ENCODE results near the gene GBA3.

GRCh38 chr4:22730021-22730420 is 37.3 kb downstream of the GBA3 start:
- no peak for TF ChIP-seq CTCF (conservative IDR thresholded peaks at IDR 0.05; ENCODE audit: low read depth in 2 of 2)
- TF ChIP-seq EZH2 (IDR thresholded peaks at IDR 0.05; ENCODE audit: low read depth, unreplicated experiment), result no peak
- TF ChIP-seq ETS1 (IDR thresholded peaks at IDR 0.05), result no peak
- no peak for TF ChIP-seq POLR2AphosphoS5 (IDR thresholded peaks at IDR 0.05; ENCODE audit: low read depth)
- TF ChIP-seq REST (IDR thresholded peaks at IDR 0.05; ENCODE audit: unreplicated experiment), result no peak
- no peak for TF ChIP-seq JUNB (IDR thresholded peaks at IDR 0.05; ENCODE audit: unreplicated experiment)
- no peak for TF ChIP-seq NANOG (IDR thresholded peaks at IDR 0.05; ENCODE audit: borderline replicate concordance)
